Stimulated activated CD8-positive, alpha-beta memory T cell treated with anti-CD3 and anti-CD28 coated beads, Interleukin-4, amount 100 ng/mL, for 1 hour (primary cell): ENCODE measurements around the gene TLL1.

Experiments
- DNase-seq, 2 donors: peaks; one replicate each; pipeline ENCODE4 v3.0.0-alpha.2; 2020; ENCODE audit warnings: low read depth in 2 of 2, low spot score in 1 of 2

TLL1 gene

GRCh38 chr4:165872461-165873297, at the start of gene TLL1:
TSS of gene TLL1 (plus strand) at chr4:165873237. CDS start at chr4:165873905, 668 bp downstream.
- no peak for DNase-seq

GRCh38 chr4:165826166-165826565, 46.9 kb upstream of the TLL1 start:
- DNase-seq = no peak

GRCh38 chr4:165827018-165827417, 46.0 kb upstream of the TLL1 start:
- no peak for DNase-seq

- no peak for DNase-seq
Measured at GRCh38 chr4:165828928-165829327, 44.1 kb upstream of the TLL1 start.

GRCh38 chr4:165834116-165834515, 38.9 kb upstream of the TLL1 start:
- no peak for DNase-seq

- DNase-seq = no peak
Measured at GRCh38 chr4:165838575-165838974, 34.5 kb upstream of the TLL1 start.

GRCh38 chr4:165839615-165840333, 33.3 kb upstream of the TLL1 start:
- no peak for DNase-seq

- DNase-seq = no peak
Measured at GRCh38 chr4:165842684-165843083, 30.4 kb upstream of the TLL1 start.

GRCh38 chr4:165844161-165844560, 28.9 kb upstream of the TLL1 start:
- no peak for DNase-seq

GRCh38 chr4:165851256-165851655, 21.8 kb upstream of the TLL1 start:
- DNase-seq = no peak

GRCh38 chr4:165855191-165855590, 17.8 kb upstream of the TLL1 start:
- DNase-seq = no peak

GRCh38 chr4:165861363-165861762, 11.7 kb upstream of the TLL1 start:
- no peak for DNase-seq

GRCh38 chr4:165864271-165864670, 8.8 kb upstream of the TLL1 start:
- DNase-seq = no peak

- no peak for DNase-seq
Measured at GRCh38 chr4:165866019-165866650, 6.9 kb upstream of the TLL1 start.

GRCh38 chr4:165867961-165868360, 5.1 kb upstream of the TLL1 start:
- DNase-seq = no peak

- DNase-seq = no peak
Measured at GRCh38 chr4:165873298-165874071, 448 bp downstream of the TLL1 start.

GRCh38 chr4:165874072-165874790, 1.2 kb downstream of the TLL1 start:
- no peak for DNase-seq

GRCh38 chr4:165874791-165875371, 1.8 kb downstream of the TLL1 start:
- no peak for DNase-seq

GRCh38 chr4:165875446-165875845, 2.4 kb downstream of the TLL1 start:
- DNase-seq = no peak

- DNase-seq = no peak
Measured at GRCh38 chr4:165877286-165877685, 4.2 kb downstream of the TLL1 start.
